ENCODE data around the gene CYP4F2. TPM values are rescaled to one million over a fixed set of nuclear protein-coding genes. Genes with fewer than 3 reads are reported as not detected.

Gene CYP4F2
- total RNA-seq, 1 experiment from 2014 or later = not detected

DNA sequence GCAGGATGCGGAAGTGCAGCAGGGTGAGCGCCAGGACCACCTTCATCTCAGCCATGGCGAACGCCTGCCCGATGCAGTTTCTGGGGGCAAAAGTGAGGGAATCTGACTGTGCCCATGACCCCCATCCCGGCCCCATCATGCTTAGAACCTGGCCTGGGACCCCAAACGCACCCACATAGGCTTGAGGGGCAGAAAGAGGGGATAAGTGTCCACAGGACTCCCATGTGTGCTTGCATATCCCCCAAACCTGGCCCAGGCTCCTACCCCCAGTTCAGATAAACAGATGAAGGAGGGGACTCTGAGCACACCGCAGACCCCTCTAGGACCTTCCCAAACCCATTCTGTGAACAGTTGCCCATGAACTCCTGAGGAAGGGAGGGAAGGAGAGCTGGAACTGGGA lies 16.0 kb upstream of the CYP4F2 start:
- H3K4me1 Mint-ChIP-seq (ENCODE audit: low read depth, unreplicated experiment) = no peaks in the 10 kb centered on the region
- CTCF ChIA-PET = no interaction called here

DNA sequence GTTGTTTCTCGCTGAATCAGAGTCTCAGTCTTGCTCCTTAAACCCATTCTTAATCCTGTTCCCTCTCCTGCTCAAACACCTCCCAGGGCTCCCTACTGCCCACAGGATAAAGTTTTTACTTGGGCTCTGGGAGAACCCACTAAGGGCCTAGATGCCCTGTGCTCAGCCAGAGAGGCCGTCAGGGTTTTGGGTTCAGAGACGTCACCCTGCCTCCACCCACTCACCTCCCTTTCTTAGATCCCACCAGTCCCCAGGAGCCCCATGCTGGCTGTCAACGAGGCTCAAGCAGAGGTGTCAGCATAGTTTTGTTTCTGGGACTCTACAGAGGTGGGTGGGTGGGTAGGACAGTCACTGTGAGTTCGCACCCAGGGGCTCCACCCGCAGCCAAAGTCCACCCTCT lies 15.5 kb upstream of the CYP4F2 start:
- H3K4me1 ChIP-seq = no peaks in the 10 kb centered on the region
- no peaks in the 10 kb centered on the region for H3K27me3 ChIP-seq (replicated peaks; ENCODE audit: control insufficient read depth, insufficient read depth, low read length)
- CTCF ChIA-PET = no interaction called here
- H3K4me3 Mint-ChIP-seq (ENCODE audit: unreplicated experiment) = no peak overlapping the region
- H3K9me3 Mint-ChIP-seq (ENCODE audit: unreplicated experiment) = no peaks in the 10 kb centered on the region
- no TSS peak for BruUV-seq (replicated peaks)
- H3K4me1 Mint-ChIP-seq (ENCODE audit: low read depth, unreplicated experiment) = no peaks in the 10 kb centered on the region
- H3K36me3 Mint-ChIP-seq (ENCODE audit: insufficient read depth, unreplicated experiment) = no peaks in the 10 kb centered on the region
- TF ChIP-seq, protein P1, sequence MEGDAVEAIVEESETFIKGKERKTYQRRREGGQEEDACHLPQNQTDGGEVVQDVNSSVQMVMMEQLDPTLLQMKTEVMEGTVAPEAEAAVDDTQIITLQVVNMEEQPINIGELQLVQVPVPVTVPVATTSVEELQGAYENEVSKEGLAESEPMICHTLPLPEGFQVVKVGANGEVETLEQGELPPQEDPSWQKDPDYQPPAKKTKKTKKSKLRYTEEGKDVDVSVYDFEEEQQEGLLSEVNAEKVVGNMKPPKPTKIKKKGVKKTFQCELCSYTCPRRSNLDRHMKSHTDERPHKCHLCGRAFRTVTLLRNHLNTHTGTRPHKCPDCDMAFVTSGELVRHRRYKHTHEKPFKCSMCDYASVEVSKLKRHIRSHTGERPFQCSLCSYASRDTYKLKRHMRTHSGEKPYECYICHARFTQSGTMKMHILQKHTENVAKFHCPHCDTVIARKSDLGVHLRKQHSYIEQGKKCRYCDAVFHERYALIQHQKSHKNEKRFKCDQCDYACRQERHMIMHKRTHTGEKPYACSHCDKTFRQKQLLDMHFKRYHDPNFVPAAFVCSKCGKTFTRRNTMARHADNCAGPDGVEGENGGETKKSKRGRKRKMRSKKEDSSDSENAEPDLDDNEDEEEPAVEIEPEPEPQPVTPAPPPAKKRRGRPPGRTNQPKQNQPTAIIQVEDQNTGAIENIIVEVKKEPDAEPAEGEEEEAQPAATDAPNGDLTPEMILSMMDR (IDR thresholded peaks at IDR 0.05; ENCODE audit: insufficient read depth in 1 of 2, low read depth in 1 of 2, low read length in 1 of 2, severe bottlenecking in 1 of 2, unreplicated experiment in 1 of 2) = no peak
- no peaks in the 10 kb centered on the region for H3K27me3 Mint-ChIP-seq (ENCODE audit: insufficient read depth, unreplicated experiment)
- no peaks in the 10 kb centered on the region for H3K9me3 ChIP-seq
- no peak overlapping the region for H3K4me3 ChIP-seq (ENCODE audit: low read depth, low read length)
- no peak overlapping the region for H3K27ac Mint-ChIP-seq (ENCODE audit: unreplicated experiment)
- no peaks in the 10 kb centered on the region for H3K36me3 ChIP-seq (ENCODE audit: control insufficient read depth, insufficient read depth, low read length)
- no peak for DNase-seq
- POLR2A ChIA-PET = no interaction called here
- intact Hi-C loops (cut with micrococcal nuclease; ENCODE audit: unreplicated experiment) = no loop called here

More for the DNA sequence above, 16.0 kb upstream of the CYP4F2 start:
- Histone ChIP-seq H3K27me3 (replicated peaks; ENCODE audit: control insufficient read depth, insufficient read depth, low read length) (no peaks in the 10 kb centered on the region), H3K9me3 (no peaks in the 10 kb centered on the region), H3K4me1 (no peaks in the 10 kb centered on the region), H3K4me3 (ENCODE audit: low read depth, low read length) (no peak overlapping the region), H3K36me3 (ENCODE audit: control insufficient read depth, insufficient read depth, low read length) (no peaks in the 10 kb centered on the region)
- H3K9me3 Mint-ChIP-seq (ENCODE audit: unreplicated experiment) = no peaks in the 10 kb centered on the region
- no peaks in the 10 kb centered on the region for H3K36me3 Mint-ChIP-seq (ENCODE audit: insufficient read depth, unreplicated experiment)
- no TSS peak for BruUV-seq (replicated peaks)
- intact Hi-C loops (cut with micrococcal nuclease; ENCODE audit: unreplicated experiment) = no loop called here
- H3K27me3 Mint-ChIP-seq (ENCODE audit: insufficient read depth, unreplicated experiment) = no peaks in the 10 kb centered on the region
- DNase-seq = no peak
- POLR2A ChIA-PET = no interaction called here
- no peak overlapping the region for H3K4me3 Mint-ChIP-seq (ENCODE audit: unreplicated experiment)
- H3K27ac Mint-ChIP-seq (ENCODE audit: unreplicated experiment) = no peak overlapping the region
- TF ChIP-seq, protein P1 (IDR thresholded peaks at IDR 0.05; ENCODE audit: insufficient read depth in 1 of 2, low read depth in 1 of 2, low read length in 1 of 2, severe bottlenecking in 1 of 2, unreplicated experiment in 1 of 2) = no peak

DNA sequence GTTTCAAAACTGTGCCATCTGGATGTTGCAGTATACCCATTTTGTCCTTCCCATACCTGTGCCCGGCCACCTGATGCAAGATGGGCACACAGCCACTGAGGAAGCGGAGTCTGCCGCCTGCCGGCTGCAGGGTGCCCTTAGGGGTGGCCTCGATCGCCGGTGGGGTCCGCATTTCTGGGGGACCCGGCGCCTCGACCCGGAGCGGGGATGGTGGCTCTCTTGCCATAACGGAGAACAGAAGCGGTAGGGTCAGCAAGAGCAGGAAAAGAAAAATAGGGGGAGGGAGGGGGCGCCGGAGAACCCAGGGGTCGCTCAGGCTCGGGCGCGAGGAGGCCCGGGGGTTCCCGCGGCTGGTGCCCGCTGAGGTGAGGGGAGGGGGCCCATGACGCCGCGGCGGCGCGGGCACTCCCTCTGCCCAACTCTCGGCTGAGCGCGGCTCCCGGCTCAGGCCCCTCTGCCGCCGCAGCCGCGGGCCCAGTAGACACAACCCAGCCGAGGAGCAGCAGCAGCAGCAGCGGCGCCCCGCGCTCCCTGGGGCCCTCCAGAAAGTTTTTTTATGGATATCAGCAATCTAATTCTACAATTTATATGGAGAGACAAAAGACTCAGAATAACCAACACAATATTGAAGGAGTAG lies 13.8 kb upstream of the CYP4F2 start:
- DNase-seq = no peak
- Histone ChIP-seq H3K9me3 (no peaks in the 10 kb centered on the region), H3K4me1 (no peaks in the 10 kb centered on the region), H3K4me3 (ENCODE audit: low read depth, low read length) (no peak overlapping the region), H3K36me3 (ENCODE audit: control insufficient read depth, insufficient read depth, low read length) (no peaks in the 10 kb centered on the region), H3K27me3 (replicated peaks; ENCODE audit: control insufficient read depth, insufficient read depth, low read length) (no peaks in the 10 kb centered on the region)
- no peaks in the 10 kb centered on the region for H3K27me3 Mint-ChIP-seq (ENCODE audit: insufficient read depth, unreplicated experiment)
- no peaks in the 10 kb centered on the region for H3K4me1 Mint-ChIP-seq (ENCODE audit: low read depth, unreplicated experiment)
- H3K36me3 Mint-ChIP-seq (ENCODE audit: insufficient read depth, unreplicated experiment) = no peaks in the 10 kb centered on the region
- TF ChIP-seq, protein P1 (IDR thresholded peaks at IDR 0.05; ENCODE audit: insufficient read depth in 1 of 2, low read depth in 1 of 2, low read length in 1 of 2, severe bottlenecking in 1 of 2, unreplicated experiment in 1 of 2) = no peak
- intact Hi-C loops (cut with micrococcal nuclease; ENCODE audit: unreplicated experiment) = no loop called here
- no peaks in the 10 kb centered on the region for H3K9me3 Mint-ChIP-seq (ENCODE audit: unreplicated experiment)
- no peak overlapping the region for H3K4me3 Mint-ChIP-seq (ENCODE audit: unreplicated experiment)
- H3K27ac Mint-ChIP-seq (ENCODE audit: unreplicated experiment) = no peak overlapping the region
- ChIA-PET CTCF (no interaction called here), POLR2A (no interaction called here)
- BruUV-seq (replicated peaks) = no TSS peak
